NCI-H1436 treated with DMSO at 0.1 percent for 48 hours (cell line): ENCODE data around the gene GAL.

Source experiments
- DNase-seq: peaks from one replicate; lab custom pipeline; 2025; lab: John Stamatoyannopoulos, UW

Gene GAL

DNA sequence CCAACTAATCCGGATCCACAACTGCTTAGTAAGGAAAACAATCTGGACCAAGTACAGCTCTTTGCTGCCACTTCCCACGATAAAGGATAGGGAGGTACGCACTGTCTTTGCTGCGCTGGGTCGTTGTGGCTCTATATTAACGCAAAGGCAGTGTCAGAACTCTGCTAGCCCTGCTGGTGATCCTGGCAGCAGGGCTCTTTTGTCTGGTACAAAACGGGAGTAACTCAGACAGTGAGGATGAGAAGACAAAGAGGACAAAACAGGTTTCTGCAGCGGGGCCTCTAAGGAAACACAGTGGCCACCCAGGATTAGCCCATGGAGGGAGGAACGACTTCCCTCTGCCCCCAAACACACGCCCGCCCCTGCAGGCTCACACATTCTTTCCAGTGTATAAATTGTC lies 26.1 kb downstream of the GAL start:
- no peak for DNase-seq

- DNase-seq = no peak
These were observed 26.8 kb downstream of the GAL start for GRCh38 chr11:68711114-68711513.

GRCh38 chr11:68714060-68714856 lies 29.9 kb downstream of the GAL start:
- no peak for DNase-seq

GRCh38 chr11:68715456-68716122 lies 31.2 kb downstream of the GAL start:
- no peak for DNase-seq

DNA sequence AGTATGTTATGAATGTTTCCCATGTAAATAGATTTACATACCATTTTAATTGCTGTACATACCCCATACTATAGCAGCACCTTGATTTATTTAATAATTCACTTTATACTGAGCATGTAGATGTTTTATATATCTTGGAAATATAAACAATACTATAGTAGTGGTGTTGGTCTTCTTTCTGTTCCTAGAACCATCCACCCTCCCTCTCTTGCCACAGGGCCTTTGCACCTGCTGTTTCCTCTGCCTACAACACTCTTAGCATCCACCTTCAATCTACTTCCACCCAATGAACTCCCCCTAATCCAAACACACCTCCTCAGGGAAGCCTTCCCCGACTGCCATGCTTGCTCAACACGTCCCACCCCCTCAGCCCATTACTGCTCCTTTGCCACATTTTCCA lies 36.7 kb downstream of the GAL start:
- no peak for DNase-seq

DNA sequence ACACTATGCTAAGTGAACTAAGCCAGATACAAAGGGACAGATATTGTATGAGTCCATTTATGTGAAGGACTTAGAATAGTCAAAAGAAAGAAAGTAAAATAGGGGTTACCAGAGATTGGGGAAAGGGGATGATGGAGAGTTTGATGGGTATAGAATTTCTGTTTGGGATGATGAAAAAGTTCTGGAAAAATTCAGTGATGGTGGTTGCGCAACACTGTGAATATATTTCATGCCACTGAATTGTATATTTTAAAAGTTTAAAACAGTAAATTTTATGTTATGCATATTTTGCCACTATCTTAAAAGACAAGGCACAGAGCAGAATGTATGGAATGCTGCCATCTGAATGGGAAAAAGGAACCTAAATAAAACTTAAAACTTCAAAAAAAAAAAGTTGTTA lies 37.8 kb downstream of the GAL start:
- DNase-seq = no peak

- DNase-seq = no peak
These were observed 39.9 kb downstream of the GAL start for GRCh38 chr11:68724293-68724692.

- DNase-seq = no peak
These were observed 43.4 kb downstream of the GAL start for GRCh38 chr11:68727783-68728182.

DNA sequence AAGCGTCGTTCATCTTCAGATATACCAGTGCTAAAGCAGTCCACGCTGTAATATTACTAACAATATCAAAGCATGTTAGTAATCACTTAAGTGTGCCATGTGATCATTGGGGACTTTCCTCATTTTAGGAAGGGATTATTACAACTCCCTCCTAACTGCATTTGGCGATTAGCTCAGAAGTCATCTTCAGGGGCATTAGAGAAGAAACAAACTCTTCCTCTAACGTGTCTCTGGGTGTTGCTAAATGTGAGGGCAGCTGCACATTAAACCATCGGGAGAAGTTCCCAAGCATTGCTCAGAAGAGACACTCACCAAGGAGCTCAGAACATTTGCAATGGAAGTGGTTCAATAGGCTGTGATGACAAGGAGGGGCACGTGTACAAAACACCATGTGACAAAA lies 49.8 kb downstream of the GAL start:
- no peak for DNase-seq

DNA sequence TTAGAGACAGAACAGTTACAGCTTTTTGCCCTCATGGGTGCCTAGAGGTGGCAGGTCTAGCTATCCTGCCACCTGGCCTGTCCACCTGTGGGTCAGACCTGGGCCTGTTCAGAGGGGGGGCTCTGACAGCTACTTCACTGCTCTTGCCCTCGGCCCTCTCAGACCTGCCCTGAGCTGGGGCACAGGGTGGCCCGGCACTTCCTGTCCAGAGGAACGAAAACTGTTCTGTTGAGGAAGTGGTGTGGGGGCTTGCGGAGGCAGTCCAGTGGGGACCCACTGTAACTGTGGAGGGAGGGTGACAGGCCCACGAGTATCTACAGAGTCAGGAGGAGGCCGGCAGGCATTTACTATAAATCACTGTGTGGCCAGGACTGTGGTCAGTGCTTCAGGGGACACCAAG lies 50.8 kb downstream of the GAL start:
- DNase-seq = no peak

DNA sequence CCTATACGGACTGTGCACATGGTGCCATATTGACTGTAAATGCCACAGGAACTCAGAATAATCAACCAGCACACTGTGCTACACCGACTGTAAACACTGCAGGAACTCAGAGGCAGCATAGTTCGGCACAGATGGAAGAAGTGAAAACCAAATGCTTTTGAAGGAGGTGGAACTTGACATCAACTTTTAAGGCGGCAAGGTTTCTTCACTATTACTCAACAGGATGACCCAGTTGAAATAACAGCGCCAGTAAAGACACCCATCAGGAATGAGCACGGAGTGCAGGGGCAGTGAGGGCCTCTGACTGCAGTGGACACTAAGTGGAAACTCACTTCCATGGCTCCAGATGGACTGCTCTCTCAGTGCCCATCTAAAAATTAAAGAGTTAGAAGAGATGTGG lies 51.3 kb downstream of the GAL start:
- DNase-seq = no peak
